Astrocyte (in vitro differentiated cells and primary cell): ENCODE results near the gene AMY1B.
"Not testable (repeated sequence)": the region's sequence is repeated elsewhere in the genome, so short reads cannot be mapped to it uniquely, and the experiment has no call there.

Experiments used
- CTCF ChIP-seq: IDR thresholded peaks from 2 replicates; pipeline ENCODE4 v1.5.1; 2011; ENCODE audit warnings: low read depth, mild to moderate bottlenecking, inconsistent platforms, low read length, moderate library complexity; ENCODE audit not compliant: insufficient read depth
- EZH2 ChIP-seq: IDR thresholded peaks from 2 replicates; pipeline ENCODE4 v1.6.1; 2012; ENCODE audit warnings: mild to moderate bottlenecking, low read length, inconsistent platforms; ENCODE audit not compliant: insufficient read depth

GRCh38 chr1:103700669-103701068, 4.7 kb upstream of the AMY1B start:
- not testable (repeated sequence) for TF ChIP-seq CTCF, EZH2
